Measurements from ENCODE around the gene ACSM6. TPM values are rescaled to one million over a fixed set of nuclear protein-coding genes. Genes with fewer than 3 reads are reported as not detected.
"Not testable (repeated sequence)": the region's sequence is repeated elsewhere in the genome, so short reads cannot be mapped to it uniquely, and the experiment has no call there.

Gene ACSM6
- total RNA-seq, 1 experiment from 2014 or later, result not detected

DNA sequence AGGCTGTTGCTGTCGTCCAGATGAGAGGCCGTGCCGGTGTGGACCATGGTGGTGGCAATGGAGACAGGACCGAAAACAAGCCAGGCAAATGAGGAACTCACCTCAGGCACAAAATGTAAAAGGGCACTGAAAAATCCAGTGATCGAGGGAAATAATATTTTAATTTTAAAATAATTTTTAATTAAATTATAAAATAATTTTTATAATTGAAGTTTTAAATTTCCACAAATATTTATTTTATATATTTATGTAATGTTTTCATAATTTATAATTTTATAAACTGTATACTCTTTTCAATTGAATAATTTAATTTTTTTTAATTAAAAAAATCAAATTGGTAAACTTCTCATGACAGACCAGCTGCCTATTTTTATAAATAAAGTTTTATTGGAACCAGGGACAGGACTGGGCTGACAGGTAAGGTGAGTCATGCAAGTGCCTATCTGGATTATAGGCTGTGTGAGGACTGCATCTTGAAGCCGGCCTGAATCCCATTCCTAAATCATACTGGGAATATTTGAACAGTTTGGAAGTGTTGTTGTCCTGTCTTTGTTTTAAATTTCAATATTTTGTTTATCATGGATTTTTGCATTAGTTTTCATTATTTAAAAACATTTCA lies 15.6 kb downstream of the ACSM6 start:
- in situ Hi-C loops (cut with HindIII; ENCODE audit: low pct_unique_long_range_greater_than_20kb, low sequenced_read_pairs), result no loop called here
- DNase-seq (ENCODE audit: low read depth, low spot score), result no peak

DNA sequence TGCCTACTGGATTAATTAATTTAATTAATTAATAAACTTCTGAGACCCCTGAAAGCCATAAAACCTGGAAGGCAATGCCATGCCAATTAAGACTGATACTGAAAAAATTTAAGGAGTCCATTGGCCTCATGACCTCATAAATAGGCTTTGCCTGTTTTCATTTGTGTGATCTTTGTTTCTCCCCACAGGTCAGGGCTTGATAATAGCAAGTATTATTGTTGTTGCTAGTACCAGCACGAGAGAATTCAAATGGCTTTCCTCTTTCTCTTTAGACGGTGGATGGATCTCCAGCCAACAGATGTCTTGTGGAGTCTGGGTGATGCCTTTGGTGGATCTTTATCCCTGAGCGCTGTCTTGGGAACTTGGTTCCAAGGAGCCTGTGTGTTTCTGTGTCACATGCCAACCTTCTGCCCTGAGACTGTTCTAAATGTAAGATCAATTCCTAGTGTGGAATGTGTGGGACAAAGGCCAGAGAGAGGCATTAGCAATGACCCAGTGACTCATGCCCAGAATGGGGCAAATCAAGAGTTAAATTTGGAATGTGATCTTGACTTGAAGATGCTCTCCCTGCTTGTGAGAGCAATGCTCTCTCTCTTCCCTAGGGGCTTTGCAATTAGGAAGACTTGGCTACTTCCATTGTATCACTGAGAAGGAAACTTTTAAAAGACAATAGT lies 17.7 kb downstream of the ACSM6 start:
- no peak for DNase-seq (ENCODE audit: low read depth, low spot score)
- in situ Hi-C loops (cut with HindIII; ENCODE audit: low pct_unique_long_range_greater_than_20kb, low sequenced_read_pairs), result no loop called here

DNA sequence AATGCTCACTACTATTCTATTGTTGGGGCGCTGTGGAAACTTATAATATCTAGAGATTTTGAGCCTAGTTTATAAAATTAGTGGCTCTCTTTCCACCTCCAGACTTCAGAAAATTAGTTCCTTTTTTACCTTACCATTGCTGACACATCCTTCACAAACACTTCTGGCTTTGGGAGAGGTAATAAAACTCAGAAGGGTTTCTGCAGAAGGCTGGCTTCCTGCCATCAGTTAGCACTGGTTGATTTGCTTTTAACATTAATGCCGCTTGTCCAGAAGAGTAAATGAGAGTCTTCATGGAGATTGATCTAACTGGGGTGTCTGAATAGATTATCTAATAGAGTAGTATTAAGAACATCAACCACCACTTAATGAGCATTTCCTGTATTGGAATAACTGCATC lies 20.3 kb downstream of the ACSM6 start:
- in situ Hi-C loops (cut with HindIII; ENCODE audit: low pct_unique_long_range_greater_than_20kb, low sequenced_read_pairs), result no loop called here
- no peak for DNase-seq (ENCODE audit: low read depth, low spot score)

DNA sequence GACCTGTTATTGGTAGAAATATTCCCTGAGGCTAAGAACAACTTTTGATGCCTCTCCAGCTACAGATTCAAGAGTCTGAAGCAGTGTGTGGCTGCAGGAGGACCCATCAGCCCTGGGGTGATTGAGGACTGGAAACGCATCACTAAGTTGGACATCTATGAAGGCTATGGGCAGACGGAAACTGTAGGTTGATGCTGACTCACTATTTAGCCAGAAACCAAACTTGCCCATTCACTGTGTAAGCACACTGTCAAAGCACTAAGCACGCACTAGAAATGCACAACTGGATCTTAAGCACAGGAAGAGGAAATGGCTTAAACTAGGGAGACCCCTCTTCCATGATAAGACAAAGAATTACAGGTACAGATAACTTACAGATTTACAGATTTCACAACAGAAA lies 20.8 kb downstream of the ACSM6 start:
- in situ Hi-C loops (cut with HindIII; ENCODE audit: low pct_unique_long_range_greater_than_20kb, low sequenced_read_pairs), result no loop called here
- DNase-seq (ENCODE audit: low read depth, low spot score), result no peak

DNA sequence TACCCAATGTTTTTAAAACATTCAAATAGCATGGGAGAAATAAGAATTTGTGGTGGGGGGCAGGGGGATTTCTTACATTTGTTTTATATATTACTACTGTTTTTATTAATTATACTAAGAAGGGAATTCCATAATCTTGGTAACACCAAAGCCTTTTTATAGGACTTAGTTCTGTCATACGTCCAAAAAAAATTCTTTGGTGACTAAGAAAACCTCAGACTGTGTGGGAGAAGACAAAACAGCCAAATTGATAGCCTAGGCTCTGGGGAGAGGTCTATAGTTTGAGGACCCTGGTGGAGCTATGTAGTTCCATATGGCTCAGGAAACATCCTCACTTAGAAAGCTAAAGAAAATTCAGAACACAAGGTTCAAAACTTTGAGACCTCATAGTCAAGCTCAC lies 23.4 kb downstream of the ACSM6 start:
- DNase-seq (ENCODE audit: low read depth, low spot score), result no peak
- in situ Hi-C loops (cut with HindIII; ENCODE audit: low pct_unique_long_range_greater_than_20kb, low sequenced_read_pairs), result no loop called here

DNA sequence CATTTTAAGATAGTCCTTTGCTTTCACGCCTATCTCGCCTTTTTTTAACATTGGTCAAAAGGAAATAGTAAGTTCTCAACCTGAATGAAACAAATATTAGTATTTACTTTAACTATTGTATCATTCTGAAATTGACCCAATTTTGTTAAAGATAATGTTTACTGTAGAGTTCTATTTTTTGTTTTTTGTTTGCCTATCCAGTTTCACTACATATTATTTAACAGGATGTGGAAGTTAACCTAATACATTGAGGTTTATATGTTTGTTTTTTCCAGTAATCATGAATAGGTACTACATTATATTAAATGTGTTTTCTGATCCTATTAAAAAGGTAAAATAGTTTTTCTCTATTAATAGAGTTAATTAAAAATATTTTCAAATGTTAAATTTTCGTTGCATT lies 26.5 kb downstream of the ACSM6 start:
- in situ Hi-C loops (cut with HindIII; ENCODE audit: low pct_unique_long_range_greater_than_20kb, low sequenced_read_pairs), result no loop called here
- DNase-seq (ENCODE audit: low read depth, low spot score), result no peak

DNA sequence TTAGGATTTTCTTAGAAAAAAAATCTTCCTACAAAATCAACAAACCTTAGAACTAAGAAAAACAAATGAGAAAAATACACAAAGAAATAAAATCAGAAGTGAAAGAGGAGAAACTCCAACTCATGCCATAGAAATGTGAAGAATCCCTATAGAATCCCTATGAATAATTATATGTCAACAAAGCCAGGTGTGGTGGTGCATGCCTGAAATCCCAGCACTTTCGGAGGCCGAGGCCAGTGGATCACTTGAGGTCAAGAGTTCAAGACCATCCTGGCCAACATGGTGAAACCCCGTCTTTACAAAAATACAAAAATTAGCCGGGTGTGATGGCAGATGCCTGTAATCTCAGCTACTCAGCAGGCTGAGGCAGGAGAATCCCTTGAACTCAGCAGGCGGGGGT lies 27.1 kb downstream of the ACSM6 start:
- in situ Hi-C loops (cut with HindIII; ENCODE audit: low pct_unique_long_range_greater_than_20kb, low sequenced_read_pairs), result no loop called here
- DNase-seq (ENCODE audit: low read depth, low spot score), result no peak

DNA sequence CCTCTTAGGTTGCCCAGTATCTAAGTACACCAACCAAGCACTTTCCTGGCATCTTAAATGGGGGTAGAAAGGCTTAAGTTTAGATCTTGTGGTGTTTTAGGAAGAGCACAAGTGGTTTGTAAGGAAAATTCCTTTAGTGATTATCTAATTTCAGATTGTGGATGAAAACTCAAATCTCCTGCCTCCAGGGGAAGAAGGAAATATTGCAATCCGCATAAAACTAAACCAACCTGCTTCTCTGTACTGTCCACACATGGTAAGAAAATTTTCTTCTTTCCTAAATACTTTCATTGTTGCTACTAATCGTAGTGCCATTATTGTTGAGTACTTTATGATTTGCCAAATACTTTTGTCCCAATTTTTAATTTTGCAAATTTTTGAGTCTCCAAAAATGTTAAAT lies 31.1 kb downstream of the ACSM6 start:
- in situ Hi-C loops (cut with HindIII; ENCODE audit: low pct_unique_long_range_greater_than_20kb, low sequenced_read_pairs), result no loop called here
- no peak for DNase-seq (ENCODE audit: low read depth, low spot score)

DNA sequence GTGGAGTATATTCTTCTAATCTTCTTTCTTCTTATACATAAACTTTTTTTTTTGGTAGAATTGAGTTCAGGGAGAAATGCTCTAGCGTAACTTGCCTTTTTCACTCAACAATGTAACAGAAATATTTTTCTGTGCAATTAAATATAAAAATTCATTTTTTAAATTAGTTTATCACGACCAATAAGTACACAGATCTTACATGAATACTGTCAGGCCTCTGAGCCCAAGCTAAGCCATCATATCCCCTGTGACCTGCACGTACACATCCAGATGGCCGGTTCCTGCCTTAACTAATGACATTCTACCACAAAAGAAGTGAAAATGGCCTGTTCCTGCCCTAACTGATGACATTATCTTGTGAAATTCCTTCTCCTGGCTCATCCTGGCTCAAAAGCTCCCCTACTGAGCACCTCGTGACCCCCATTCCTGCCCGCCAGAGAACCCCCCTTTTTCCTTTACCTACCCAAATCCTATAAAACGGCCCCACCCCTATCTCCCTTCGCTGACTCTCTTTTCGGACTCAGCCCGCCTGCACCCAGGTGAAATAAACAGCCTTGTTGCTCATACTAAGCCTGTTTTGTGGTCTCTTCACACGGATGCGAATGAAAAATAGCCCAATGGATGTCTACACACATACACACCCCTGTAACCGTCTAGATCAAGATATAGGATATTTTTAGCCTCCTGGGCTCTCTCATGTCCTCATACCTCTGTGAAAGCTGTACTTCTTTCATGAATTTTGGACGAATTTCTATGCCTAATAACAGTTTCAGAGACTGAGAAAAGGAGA lies 35.1 kb downstream of the ACSM6 start:
- in situ Hi-C loops (cut with HindIII; ENCODE audit: low pct_unique_long_range_greater_than_20kb, low sequenced_read_pairs); DNase-seq (ENCODE audit: low read depth, low spot score): not testable (repeated sequence)

DNA sequence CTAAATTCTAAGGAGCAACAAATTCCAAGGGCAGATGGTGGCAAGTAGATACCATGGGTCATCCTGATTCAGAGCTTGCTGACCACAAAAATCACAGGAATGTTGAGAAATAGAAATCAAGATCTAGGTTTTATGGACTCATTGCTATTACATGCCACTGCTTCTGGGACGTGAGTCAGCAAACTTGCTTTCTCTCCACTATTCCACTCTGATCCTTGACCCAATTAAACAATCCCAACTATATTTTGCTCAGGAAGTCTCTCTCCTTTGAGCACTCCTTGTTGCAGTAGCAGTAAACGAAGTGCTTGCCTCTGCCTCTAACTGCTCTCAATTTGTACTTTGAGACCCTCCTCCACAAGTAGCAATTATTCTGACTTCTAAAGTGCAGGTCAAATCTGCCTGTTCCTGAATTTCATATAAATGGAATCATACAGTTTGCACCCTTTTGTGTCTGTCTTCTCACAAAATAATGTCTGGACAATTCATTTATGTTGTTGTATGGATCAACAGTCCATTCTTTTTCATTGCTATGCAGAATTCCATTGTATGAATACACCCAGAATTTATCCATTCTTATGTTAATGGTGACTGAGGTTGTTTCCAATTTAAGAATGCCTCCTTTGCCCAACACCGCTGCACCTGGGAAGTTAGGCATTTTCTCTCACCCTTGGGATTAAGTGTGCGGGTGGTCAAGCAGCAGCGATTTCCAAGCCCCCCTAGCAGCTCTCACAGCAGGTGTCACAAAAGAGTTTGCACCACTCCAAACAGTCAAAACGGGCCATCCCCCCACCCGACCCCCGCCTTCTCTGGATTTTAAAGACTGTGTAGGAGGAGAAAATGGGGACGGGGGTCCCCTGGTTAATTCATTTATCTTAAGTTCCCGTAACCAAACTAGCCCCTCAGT lies 35.9 kb downstream of the ACSM6 start:
- peak; percentile 7 for DNase-seq (ENCODE audit: low read depth, low spot score)
- in situ Hi-C loops (cut with HindIII; ENCODE audit: low pct_unique_long_range_greater_than_20kb, low sequenced_read_pairs), result no loop called here

DNA sequence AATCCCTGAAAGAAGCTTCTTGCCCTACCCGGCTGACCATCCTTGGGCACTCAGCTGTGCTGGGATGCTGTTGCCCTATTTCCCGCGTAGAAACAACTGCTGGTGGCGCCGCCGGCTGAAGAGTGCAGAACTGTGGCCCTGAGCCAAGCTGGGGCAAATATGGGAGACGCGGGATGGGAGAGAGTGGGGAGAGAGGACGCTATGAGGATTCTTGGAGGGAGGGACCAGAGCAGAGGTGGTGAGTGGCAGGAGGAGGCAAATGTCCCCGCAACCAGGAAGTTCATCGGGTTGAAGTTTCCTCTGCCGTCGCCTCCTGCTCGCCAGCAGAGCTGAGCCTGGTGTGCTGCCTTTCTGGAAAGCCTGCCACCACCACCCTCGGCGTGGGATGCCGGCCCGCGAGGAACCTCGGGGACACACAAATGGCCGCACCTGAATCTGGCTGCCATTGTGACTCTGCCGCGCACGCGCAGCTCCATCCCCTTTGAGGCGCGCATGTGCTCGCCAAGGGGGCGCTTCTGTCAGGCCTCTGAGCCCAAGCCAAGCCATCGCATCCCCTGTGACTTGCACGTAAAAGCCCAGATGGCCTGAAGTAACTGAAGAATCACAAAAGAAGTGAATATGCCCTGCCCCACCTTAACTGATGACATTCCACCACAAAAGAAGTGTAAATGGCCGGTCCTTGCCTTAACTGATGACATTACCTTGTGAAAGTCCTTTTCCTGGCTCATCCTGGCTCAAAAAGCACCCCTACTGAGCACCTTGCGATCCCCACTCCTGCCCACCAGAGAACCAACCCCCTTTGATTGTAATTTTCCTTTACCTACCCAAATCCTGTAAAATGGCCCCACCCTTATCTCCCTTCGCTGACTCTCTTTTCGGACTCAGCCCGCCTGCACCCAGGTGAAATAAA lies 36.9 kb downstream of the ACSM6 start:
- DNase-seq (ENCODE audit: low read depth, low spot score); in situ Hi-C loops (cut with HindIII; ENCODE audit: low pct_unique_long_range_greater_than_20kb, low sequenced_read_pairs): not testable (repeated sequence)

DNA sequence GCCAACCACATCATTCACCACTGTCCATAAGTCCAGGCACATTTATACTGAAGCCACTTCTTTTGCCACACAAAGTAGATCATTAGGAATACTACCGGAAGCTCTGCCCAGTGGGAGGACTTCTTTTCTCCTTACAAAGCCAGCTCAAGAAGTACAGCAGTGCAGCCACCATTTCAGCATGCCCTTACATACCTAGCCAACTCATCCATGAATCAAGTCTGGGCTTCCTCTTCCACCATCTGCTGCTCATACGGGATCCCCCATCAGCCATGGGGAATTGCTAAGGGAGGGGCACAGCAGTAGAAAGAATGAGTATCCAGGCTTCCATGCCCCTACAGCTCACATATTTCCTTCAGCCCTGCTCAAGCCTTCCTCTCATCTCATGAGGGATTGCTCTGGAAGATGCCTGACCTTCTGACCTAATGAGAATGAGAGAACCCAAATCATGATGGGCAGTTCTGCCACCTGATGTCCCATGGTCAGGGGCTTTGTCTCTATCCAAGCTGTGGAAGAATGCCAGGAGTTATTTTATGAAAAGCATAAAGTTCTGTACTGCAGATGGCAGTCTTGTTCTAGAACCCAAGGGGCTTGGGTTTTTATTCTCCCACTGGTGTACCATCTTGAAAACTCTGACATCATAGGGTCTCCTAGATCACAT lies 39.5 kb downstream of the ACSM6 start:
- in situ Hi-C loops (cut with HindIII; ENCODE audit: low pct_unique_long_range_greater_than_20kb, low sequenced_read_pairs), result no loop called here
- no peak for DNase-seq (ENCODE audit: low read depth, low spot score)

DNA sequence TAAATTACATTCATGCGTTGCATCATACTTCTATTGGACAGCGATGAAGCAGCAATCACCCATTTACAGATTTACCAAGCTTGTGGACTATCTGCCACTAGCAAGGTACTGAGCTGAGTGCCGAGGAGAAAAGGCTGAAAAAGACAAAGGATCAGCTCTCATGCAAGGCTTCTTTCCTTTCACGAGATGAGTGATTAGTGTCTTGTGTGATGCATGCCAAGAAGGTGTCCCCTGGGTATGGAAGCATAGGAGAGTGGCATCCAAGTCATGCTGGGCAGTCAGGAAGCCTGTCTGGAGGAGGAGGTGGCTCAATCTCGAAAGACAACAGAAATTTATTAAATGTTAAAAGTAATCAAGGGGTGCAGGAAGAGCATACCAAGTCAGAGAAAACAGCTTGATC lies 40.9 kb downstream of the ACSM6 start:
- no peak for DNase-seq (ENCODE audit: low read depth, low spot score)
- in situ Hi-C loops (cut with HindIII; ENCODE audit: low pct_unique_long_range_greater_than_20kb, low sequenced_read_pairs), result no loop called here

DNA sequence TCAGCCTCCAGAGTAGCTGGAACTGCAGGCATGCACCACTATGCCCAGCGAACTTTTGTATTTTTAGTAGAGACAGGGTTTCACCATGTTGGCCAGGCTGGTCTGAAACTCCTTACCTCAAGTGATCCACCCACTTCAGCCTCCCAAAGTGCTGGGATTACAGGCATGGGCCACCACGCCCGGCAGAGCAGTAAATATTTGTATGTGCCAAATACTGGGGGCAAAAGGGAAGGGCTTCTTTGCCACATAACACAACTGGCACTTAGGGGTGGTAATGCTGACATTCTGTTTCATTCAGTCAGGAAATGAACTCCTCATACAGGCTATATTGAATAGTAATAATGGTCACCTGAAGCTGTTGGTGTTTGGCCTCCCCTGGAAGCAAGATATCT lies 41.6 kb downstream of the ACSM6 start:
- in situ Hi-C loops (cut with HindIII; ENCODE audit: low pct_unique_long_range_greater_than_20kb, low sequenced_read_pairs), result no loop called here
- DNase-seq (ENCODE audit: low read depth, low spot score), result no peak

DNA sequence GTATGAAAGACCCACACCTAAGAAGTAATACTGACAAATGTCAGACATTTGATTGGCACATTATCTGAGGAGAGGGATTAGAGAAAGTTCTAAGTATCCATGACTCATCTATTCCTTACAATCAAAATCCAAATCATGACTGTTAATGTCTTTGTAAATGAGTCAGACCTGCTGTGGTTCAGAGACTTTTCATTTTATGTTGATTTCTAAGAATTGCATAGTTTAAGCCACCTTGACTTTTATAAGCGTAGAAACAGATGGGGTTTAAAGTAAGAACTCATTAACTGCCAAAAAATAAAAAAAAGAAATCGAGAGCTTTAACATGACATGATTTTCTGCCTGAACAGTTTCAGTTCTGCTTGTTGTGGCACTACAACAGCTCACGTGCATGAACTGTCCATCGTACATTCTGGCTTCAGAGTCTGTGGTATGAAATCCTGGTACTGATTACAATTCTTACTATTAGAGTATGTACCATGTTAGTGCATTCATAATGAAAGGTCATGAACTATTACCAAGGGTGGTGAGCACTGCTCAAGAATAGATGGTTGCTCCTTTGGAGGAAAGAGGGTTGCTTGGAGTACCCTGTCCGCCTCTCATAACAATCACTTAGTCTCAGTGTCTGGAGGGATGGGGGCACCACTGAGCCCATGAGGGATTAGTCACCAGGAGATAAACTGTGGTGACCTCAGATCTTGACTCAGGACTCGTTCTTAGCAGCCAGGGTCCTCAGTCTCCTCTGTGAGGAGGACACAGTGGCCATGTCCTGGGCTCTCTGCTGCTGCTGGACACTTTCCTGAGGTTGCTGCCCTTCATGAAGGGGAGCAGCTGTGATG lies 42.2 kb downstream of the ACSM6 start:
- in situ Hi-C loops (cut with HindIII; ENCODE audit: low pct_unique_long_range_greater_than_20kb, low sequenced_read_pairs), result no loop called here
- no peak for DNase-seq (ENCODE audit: low read depth, low spot score)

Measured in SK-MEL-5 (cell line).